ENCODE results near the gene MAPRE3.
"Not testable (repeated sequence)": the region's sequence is repeated elsewhere in the genome, so short reads cannot be mapped to it uniquely, and the experiment has no call there.

The MAPRE3 gene

GRCh38 chr2:26970244-26970927, at the start of gene MAPRE3:
MAPRE3 (plus strand) TSS chr2:26970637; CDS start chr2:27022219, 51,582 bp downstream.
- DNase-seq = peak; percentile 88

GRCh38 chr2:26921323-26921722, 49.1 kb upstream of the MAPRE3 start:
- no peak for DNase-seq

GRCh38 chr2:26922405-26923188, 47.8 kb upstream of the MAPRE3 start:
- DNase-seq = peak; percentile 45

GRCh38 chr2:26923189-26923466, 47.3 kb upstream of the MAPRE3 start:
- DNase-seq = not testable (repeated sequence)

- no peak for DNase-seq
These were observed 45.7 kb upstream of the MAPRE3 start for GRCh38 chr2:26924731-26925099.

- DNase-seq = no peak
These were observed 45.2 kb upstream of the MAPRE3 start for GRCh38 chr2:26925100-26925791.

GRCh38 chr2:26927221-26927620, 43.2 kb upstream of the MAPRE3 start:
- DNase-seq = no peak

- DNase-seq = no peak
These were observed 37.5 kb upstream of the MAPRE3 start for GRCh38 chr2:26932974-26933373.

- no peak for DNase-seq
These were observed 36.8 kb upstream of the MAPRE3 start for GRCh38 chr2:26933431-26934334.

GRCh38 chr2:26934335-26934724, 36.1 kb upstream of the MAPRE3 start:
- no peak for DNase-seq

GRCh38 chr2:26934985-26935384, 35.5 kb upstream of the MAPRE3 start:
- no peak for DNase-seq

- DNase-seq = no peak
These were observed 33.6 kb upstream of the MAPRE3 start for GRCh38 chr2:26936855-26937254.

- no peak for DNase-seq
These were observed 31.9 kb upstream of the MAPRE3 start for GRCh38 chr2:26938399-26939118.

GRCh38 chr2:26940001-26940400, 30.4 kb upstream of the MAPRE3 start:
- no peak for DNase-seq

GRCh38 chr2:26941486-26941885, 29.0 kb upstream of the MAPRE3 start:
- no peak for DNase-seq

GRCh38 chr2:26942543-26943295, 27.7 kb upstream of the MAPRE3 start:
- peak; percentile 65 for DNase-seq

- no peak for DNase-seq
These were observed 24.3 kb upstream of the MAPRE3 start for GRCh38 chr2:26945991-26946750.

- peak; percentile 78 for DNase-seq
These were observed 23.3 kb upstream of the MAPRE3 start for GRCh38 chr2:26946841-26947784.

GRCh38 chr2:26948800-26949199, 21.6 kb upstream of the MAPRE3 start:
- no peak for DNase-seq

- DNase-seq = no peak
These were observed 20.2 kb upstream of the MAPRE3 start for GRCh38 chr2:26950246-26950645.
